Astrocyte of the cerebellum (primary cell): ENCODE results near the gene ADAMTS1.

Source experiments
- DNase-seq: peaks from one replicate; pipeline ENCODE4 v3.0.0-alpha.2; 2011; ENCODE audit warnings: low read depth
- H3K4me3 ChIP-seq: 2 replicates; pipeline ENCODE4 v1.5.1; 2011; ENCODE audit warnings: mild to moderate bottlenecking, low read depth, low read length, moderate library complexity
- in situ Hi-C: cut with HindIII; loops from 2 replicates; pipeline ENCODE4 v1.10.0; 2017; ENCODE audit warnings: low sequenced_read_pairs
- TF ChIP-seq, protein P1 (sequence below): IDR thresholded peaks from 2 replicates; pipeline ENCODE4 v1.5.1; 2012; ENCODE audit warnings: low read length, low read depth, moderate library complexity, mild to moderate bottlenecking; ENCODE audit errors: missing control alignments

The ADAMTS1 gene

DNA sequence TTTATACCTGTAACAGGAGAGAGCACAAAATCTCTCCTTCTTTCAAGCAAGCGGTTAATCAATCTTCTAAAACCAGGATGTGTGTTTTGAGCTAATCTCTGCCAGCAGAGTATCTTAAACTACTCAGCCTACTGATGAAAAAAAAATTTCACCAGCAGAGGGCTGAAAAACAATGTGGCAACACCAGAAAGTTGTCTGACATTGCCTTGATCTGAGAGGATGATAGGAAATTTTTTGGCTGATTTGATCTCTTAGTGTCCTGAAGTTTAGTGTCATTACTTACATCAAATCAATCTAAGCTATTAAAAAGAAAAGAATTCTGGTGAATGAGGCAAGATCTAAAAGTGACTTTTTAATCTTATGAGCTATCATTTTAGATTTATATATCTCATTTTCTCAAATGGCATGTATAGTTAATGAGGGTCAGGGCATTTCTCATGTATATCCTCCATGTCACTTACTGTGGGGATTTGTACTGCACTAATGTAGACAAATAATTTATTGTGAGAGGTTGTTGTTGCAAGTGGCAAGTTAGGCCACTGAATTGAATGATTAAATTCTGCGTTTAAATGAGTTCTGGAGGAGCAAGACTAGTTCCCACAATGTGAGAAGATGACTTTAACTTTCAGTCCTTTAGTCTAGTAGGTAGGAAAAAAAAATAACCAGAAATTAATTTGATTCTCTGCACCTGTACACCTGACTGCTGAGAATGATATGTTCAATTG is 10.9 kb downstream of the ADAMTS1 start:
- DNase-seq = no peak
- in situ Hi-C loops = no loop called here
- TF ChIP-seq, protein P1, sequence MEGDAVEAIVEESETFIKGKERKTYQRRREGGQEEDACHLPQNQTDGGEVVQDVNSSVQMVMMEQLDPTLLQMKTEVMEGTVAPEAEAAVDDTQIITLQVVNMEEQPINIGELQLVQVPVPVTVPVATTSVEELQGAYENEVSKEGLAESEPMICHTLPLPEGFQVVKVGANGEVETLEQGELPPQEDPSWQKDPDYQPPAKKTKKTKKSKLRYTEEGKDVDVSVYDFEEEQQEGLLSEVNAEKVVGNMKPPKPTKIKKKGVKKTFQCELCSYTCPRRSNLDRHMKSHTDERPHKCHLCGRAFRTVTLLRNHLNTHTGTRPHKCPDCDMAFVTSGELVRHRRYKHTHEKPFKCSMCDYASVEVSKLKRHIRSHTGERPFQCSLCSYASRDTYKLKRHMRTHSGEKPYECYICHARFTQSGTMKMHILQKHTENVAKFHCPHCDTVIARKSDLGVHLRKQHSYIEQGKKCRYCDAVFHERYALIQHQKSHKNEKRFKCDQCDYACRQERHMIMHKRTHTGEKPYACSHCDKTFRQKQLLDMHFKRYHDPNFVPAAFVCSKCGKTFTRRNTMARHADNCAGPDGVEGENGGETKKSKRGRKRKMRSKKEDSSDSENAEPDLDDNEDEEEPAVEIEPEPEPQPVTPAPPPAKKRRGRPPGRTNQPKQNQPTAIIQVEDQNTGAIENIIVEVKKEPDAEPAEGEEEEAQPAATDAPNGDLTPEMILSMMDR = peak; percentile 34
- no peak overlapping the region for H3K4me3 ChIP-seq

DNA sequence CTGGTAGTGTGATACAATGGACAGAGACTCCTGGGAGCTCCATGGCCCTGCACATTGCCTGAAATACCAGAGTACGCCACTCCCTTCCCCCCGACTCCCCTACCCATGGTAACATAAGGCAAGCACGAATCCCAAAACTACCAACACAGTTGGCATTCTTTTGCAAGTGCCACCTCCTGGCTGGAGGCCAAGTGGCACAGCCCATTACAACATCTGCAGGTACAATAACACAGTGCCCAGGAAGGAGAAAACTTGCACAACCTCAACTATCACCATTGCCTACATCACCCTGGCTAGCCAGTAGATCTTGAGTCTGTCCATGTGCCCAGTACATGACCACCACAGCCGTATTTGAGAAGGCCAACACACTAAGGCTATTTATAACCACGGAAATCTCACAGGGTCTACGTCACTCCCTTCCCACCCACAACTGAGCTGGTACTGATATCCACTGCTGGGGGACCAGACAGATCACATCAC is 11.7 kb downstream of the ADAMTS1 start:
- no peak for DNase-seq
- no peak overlapping the region for H3K4me3 ChIP-seq
- in situ Hi-C loops = no loop called here
- TF ChIP-seq, protein P1 = no peak

DNA sequence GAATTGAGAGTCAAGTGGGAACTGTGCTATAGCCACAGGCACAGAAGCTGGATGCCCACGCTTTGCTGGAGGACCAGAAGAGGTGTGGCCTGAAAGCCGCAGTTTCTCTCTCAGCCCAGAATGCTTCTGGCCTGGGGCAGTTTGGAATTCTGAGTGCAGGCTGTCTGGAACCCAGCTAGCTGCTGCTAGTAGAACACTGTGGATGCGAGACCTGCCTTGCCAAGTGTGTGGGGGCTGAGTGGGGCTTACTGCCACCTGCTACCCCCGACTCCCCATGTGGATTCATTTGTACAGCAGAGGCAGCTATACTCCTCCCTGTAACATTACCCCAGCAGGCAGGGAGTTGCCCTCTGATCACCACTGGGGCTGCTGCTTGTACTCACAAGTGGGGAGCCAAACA is 12.2 kb downstream of the ADAMTS1 start:
- TF ChIP-seq, protein P1 = no peak
- no peak overlapping the region for H3K4me3 ChIP-seq
- no peak for DNase-seq
- in situ Hi-C loops = no loop called here

GRCh38 chr21:26832546-26832945 is 12.7 kb downstream of the ADAMTS1 start:
- in situ Hi-C loops = no loop called here
- H3K4me3 ChIP-seq = no peak overlapping the region
- no peak for DNase-seq
- TF ChIP-seq, protein P1 = no peak

DNA sequence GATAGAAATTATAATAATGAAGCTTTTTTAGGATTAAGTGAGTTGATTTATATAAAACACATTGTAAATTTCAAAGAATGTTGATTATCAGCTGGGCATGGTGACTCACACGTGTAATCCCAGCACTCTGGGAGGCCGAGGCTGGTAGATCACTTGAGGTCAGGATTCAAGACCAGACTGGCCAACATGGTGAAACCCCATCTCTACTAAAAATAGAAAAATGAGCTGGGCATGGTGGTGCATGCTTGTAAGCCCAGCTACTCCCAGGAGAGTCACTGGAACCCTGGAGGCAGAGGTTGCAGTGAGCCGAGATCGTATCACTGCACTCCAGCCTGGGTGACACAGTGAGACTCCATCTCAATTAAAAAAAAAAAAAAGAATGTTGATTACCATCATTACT is 18.4 kb downstream of the ADAMTS1 start:
- DNase-seq = no peak
- in situ Hi-C loops = no loop called here
- no peak overlapping the region for H3K4me3 ChIP-seq
- TF ChIP-seq, protein P1 = no peak

- DNase-seq = no peak
- in situ Hi-C loops = no loop called here
- TF ChIP-seq, protein P1 = no peak
- H3K4me3 ChIP-seq = no peak overlapping the region
Measured at GRCh38 chr21:26820509-26820908, 24.7 kb downstream of the ADAMTS1 start.
